Panc1 (cell line): ENCODE results near the gene KANK4.

Experiments
- CTCF ChIP-seq: fragments of 450-650 bp; IDR thresholded peaks from 2 replicates; pipeline ENCODE4 v1.5.1; 2017; ENCODE audit warnings: mild to moderate bottlenecking
- POLR2AphosphoS5 ChIP-seq: IDR thresholded peaks from 2 replicates; pipeline ENCODE4 v1.6.1; 2012; ENCODE audit warnings: mild to moderate bottlenecking, low read depth, low read length, moderate library complexity
- REST ChIP-seq, 2 experiments: IDR thresholded peaks; 2 replicates each; pipeline ENCODE4 v1.6.1; 2011 to 2012; ENCODE audit warnings: low read depth in 2 of 2, control low read depth in 1 of 2, low read length in 1 of 2, mild to moderate bottlenecking in 1 of 2, moderate library complexity in 1 of 2; ENCODE audit not compliant: insufficient read depth in 1 of 2
- SIN3A ChIP-seq: IDR thresholded peaks from 2 replicates; pipeline ENCODE4 v1.6.1; 2012; ENCODE audit warnings: low read depth, mild to moderate bottlenecking, low read length, moderate library complexity, borderline replicate concordance; ENCODE audit not compliant: insufficient read depth
- TCF7L2 ChIP-seq: IDR thresholded peaks from 2 replicates; pipeline ENCODE4 v1.6.1; 2011; ENCODE audit warnings: mild to moderate bottlenecking, low read depth, low read length, inconsistent platforms

- no peak for TF ChIP-seq CTCF
- no peak for TF ChIP-seq TCF7L2
- no peak for TF ChIP-seq REST (IDR thresholded peaks at IDR 0.05; ENCODE audit: insufficient read depth in 1 of 2, low read depth in 2 of 2, low read length in 1 of 2)
- TF ChIP-seq POLR2AphosphoS5 = no peak
- no peak for TF ChIP-seq SIN3A
Observed at GRCh38 chr1:62229468-62229867, 89.8 kb downstream of the KANK4 start.
